Measurements from ENCODE around the gene NANS.
"Not testable (repeated sequence)": the region's sequence is repeated elsewhere in the genome, so short reads cannot be mapped to it uniquely, and the experiment has no call there.

The NANS gene

DNA sequence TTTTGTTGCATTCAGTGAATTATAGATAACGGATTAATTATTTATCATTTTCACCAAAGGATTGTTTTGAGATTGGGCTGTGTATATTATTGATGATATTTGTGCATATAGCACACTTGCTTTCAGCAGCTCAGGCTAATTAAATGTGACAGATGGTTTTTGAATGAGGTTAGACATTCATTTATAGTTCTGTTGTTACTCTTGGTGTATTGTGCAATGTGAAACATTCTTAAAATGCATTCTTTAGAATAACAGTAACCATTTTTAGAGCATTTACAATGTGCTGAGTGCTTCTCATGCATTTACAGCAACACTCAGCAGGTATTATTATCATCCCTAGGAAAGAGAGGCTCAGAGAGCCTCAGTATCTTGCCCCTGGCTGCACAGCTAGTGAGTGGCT is 23.8 kb downstream of the NANS start:
- no peak for DNase-seq

DNA sequence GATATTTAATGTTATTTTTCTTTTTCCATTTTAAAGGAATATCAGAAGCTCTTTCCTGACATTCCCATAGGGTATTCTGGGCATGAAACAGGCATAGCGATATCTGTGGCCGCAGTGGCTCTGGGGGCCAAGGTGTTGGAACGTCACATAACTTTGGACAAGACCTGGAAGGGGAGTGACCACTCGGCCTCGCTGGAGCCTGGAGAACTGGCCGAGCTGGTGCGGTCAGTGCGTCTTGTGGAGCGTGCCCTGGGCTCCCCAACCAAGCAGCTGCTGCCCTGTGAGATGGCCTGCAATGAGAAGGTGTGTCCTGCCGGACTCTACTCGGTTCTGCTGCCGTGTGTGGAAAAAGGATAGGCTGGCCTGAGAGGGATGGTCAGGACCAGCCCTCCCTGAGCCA is 24.2 kb downstream of the NANS start:
- DNase-seq = no peak

DNA sequence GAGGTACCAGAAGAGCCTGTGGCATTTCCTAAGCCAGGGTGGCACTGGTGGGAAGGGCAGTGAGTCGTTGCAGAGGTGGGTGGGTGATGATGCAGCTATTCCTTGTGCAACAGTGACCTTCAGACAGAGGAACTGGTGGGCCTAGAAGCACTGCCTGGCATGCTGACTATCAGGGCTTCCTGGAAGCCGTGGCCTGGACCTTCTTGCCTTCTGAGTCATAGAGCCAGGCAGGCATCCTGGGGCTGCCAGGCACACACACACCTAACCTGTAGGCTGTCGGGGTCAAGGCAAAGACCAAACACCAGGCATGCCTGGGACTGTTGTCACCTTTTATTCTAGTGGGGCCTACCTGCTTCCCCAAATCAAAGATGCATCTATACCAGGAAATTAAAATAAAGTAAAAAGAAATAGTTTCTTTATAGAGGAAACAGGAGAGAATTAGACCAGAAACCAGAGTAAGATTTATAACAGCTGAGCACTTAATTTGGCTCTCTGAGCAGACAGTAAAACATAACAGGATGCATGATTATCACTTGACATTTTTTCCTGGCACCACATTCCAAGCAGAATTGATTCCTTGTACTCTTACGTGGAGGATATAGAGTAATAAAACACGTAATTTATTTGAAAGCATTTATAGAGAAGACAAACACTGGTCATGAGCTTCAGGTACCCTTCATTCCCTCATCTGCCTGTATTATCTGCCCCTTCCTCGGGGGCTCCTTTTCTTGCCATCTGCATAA is 25.1 kb downstream of the NANS start:
- DNase-seq = peak in 1 of 2 donors; percentile 11

DNA sequence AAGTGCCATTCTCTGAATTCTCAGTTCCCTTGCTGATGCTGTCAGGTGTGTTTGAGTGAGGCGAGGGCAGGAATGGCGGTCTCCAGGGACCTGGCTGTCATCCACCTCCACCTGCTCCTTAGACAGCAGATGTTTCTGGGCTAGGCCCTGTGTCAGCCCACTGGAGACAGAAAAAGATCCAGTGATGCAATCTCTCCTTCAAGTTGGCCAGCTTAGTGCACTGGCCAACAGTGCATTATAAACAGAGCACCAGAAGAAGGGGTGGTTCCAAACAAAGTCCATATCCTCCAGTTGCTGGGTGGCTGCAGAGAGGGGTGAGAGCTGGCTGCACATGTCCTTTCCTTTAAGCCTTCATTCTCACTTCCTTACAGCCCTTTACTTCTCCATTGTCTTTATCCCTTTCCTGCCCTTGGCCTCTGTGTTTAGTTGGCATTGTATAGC is 26.5 kb downstream of the NANS start:
- no peak for DNase-seq

DNA sequence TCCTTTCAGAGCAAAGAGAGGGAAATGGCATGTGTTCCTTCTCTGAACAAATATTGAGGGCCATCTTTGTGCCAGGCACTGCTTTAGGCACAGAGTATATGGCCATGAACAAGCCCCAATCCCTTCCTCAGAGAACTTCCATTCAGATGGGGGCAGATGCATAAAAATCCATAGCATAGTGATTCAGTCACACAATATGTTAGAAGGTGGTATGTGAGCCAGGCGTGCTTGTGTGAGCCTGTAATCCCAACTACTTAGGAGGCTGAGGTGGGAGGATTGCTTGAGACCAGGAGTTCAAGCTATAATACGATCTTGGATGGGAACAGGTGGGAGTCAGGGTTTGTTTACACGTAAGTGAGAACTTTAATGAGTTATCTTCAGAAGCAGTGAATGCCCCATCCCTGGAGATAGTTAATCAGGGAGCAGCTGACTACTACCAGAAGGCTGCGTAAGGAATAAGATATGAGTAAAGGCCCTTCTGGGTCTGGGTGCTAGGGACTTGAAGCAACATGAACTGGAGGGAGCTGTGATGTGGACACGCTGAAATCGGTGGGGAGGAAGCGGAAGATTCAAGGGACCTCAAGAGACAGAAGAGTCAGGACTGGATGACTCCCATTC is 27.1 kb downstream of the NANS start:
- no peak for DNase-seq

DNA sequence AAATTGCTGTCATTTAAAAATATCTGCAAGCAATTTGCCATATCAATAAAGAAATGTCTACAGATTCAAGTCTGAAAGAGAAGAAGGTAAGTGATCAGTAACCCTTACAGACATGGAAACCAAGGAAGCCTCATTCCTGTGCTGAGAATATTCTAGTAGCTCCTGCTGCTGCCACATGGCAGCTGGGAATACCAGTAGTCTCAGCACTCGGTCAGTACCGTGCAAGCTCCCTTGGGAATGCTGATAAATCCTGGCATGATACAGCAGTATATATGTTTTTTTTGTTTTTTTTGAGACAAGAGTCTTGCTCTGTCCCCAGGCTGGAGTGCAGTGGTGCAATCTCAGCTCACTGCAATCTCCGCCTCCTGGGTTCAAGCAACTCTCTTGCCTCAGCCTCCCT is 27.9 kb downstream of the NANS start:
- DNase-seq = no peak

DNA sequence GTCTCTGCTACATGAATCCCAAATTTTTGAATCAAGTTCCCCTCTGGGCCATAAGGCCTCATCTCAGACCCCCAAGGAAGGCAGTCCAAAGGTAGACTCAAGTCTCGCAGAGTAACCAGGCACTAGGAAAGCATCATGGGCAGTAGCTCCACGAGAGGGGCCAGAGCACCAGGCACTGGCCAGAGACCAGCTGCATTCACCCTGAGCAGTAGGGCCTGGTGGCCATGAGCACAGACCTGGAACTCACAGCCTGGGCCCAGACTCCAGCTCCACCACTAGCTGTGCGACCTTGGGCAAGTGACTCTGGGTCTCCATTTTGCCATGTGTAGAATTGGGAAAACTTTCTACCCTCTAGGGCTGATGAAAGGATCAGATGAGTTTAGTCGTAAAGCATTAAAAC is 28.5 kb downstream of the NANS start:
- DNase-seq = no peak

DNA sequence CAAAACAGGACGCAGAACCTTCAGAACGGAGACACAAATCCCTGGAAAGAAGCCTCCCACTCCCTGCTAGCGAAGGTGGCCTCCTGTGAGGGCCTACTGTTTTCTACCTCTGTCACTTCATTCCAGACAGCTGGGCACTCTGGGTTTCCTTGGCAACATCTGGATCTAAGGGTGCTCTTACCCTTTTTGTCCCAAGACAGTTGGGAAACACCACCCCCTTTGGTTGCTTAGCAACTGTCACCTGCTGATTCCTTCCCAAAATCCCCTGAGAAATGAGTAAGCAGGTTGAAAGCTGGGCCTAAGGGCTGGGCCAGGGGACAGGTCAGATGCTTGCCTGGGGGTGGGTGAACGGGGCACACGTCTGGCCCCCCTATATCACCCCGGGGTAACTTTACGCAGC is 29.4 kb downstream of the NANS start:
- no peak for DNase-seq

DNA sequence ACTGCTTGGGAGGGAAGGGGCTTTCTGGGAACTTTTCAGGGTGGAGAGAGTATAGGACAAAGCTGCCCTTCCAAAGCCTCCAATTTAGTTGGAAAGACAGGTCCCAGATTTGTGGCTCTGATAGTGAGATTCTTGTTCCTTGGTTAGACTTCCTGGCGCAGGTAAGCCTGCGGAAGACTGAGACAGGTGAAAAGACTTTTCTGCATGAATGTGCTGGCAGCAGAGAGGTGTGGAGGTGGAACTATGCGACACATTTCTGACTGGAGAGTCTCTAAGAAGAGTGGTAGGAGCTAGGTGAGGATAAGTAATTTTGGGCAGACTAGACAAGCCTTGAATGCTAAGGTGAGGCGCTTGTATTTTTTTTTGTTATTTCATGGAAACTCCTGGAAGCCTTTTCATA is 29.9 kb downstream of the NANS start:
- no peak for DNase-seq

DNA sequence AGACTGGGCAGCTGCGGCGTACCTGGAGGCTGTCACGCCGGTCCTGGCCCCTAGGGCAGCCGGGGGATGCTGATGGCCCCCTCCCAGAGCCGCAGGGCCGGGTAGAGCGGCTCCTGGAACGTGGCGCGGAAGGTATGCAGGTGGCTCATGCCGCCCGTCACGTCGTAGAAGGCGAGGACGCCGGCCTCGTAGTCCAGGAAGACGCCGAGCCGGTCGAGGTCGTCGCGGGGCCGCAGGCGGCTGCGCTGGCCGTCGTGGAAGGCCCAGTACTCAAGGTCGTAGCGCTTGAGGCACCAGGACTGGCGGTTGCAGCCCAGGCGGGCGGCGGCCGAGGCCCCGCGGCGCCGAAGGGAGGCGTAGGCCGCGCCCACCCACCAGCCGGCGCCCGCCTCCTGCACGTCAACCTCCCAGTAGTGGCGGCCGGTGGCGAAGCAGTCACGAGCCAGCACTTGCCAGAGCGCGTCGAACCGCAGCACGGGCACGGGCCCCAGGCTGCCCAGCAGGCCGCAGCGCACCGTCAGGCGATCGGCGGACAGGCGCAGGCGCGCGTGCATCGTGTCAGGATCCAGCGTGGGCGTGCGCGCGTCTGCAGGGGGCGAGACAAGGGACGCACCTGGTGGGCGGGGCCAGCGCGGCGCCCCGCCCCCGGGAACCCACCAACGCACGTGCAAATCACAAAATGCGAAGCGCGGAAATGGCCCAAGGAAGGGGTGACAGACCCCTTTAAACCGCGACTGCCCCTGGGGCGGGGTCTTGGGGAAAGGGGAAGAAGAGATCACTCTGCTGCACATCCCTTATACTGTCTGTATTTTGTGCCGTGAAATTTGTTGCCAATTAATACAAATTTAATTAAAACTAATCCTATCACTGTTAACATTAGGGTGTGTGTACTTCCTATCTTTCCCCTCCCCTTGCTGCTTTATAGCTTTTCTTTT is 31.2 kb downstream of the NANS start:
- no peak for DNase-seq

DNA sequence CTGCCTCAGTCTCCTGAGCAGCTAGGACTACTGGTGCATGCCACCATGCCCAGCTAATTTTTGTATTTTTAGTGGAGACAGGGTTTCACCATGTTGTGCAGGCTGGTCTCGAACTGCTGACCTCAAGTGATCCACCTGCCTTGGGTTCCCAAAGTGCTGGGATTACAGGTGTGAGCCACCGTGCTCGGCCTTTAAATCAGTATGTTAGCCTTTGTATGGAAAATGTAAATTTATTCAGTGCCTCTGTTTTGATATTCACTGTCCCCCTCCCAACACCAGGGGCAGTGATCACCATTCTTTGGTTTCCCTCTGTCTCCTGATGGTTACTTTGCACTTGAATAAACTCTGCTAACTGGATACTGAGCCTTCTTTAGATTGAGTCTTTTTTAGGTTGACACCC is 34.1 kb downstream of the NANS start:
- not testable (repeated sequence) for DNase-seq

DNA sequence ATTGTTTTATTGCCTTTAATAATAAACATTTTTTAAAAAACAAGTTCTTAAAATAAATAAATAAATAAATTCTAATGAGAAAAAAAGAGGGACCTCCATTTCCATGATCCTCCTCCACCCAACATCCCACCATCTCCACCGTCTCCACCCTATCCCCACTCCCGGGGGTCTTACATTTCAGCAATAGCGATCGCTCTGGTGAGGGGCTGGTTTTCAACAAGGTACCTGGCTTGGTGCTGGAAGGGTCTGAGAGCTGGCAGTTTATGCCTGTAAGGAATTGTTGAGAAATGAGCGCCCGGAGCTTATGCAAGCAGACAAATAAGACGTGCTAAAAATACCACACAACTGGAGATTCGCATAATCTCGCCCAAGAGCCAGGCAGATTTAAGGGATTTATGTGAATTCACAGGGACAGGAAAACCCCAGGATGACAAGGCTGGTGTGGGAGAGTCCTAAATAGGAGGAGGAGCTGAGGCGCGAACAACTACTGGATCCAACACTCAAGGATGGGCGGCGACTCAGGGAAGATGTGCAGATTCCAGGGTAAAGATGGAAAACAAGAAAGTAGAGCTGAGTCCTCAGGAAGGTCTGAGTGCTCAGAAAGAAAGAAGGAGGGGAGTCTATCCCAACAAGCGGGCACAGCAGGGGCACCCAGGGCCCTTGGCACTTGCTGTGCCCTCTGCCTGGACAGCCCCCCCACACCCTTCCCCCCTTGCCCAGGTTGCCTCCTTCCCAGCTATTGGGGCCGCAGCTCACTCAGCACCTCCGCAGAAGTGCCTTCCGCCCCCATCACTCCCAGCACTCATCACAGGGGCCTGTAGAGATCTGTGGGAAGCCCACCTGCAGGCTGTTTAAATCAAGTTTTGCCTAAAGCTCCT is 35.4 kb downstream of the NANS start:
- no peak for DNase-seq

DNA sequence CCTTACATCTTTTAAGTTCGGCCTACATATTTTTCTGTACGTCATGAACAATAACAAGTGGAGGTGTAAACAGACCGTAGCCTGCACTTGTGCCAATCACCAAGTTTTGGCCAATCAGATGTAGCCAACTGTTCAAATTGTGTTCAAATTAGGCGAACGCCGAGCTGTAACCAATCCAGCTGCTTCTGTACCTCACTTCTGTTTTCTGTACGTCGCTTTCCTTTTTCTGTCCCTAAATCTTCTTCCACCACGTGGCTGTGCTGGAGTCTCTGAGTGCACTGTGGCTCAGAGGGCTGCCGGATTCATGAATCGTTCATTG is 36.0 kb downstream of the NANS start:
- DNase-seq = no peak

DNA sequence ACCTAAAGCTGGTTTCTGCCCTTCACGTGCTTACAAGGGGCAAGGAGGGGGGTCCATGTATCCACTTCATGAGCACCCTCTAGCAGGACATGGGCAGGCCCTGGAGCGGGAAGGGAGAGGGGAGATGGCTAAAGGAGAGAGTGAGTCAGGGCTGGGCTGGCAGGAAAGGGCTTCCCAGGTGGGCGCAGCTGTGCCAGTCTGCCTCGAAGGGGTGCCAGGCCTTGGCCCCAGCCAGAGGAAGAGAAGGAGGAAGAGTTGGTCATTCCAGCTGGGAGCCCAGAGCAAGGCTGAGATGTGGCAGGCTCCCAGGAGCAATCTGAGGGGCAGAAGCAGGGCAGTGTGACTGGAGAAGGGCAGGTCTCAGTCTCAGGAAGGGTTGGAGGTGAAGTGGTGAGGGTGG is 37.8 kb downstream of the NANS start:
- no peak for DNase-seq

DNA sequence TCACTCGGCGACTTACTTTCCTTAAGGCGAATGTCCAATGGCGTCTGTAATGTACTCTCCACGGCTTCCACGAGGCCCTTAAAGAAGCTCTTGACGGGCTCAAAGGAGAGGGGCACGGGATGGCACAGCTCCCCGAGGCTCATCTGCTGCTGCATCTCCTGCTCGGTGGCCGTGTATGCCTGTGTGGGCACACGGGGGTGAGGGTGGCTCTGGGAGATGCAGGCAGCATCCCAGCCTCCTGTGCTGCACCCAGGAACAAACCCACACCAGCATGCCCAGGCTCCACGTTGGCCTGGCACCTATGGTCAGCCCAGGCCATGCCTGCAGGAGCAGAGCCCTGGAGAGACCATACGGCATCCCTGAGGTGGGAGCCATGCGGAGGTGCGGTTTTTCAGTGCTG is 38.3 kb downstream of the NANS start:
- DNase-seq = no peak

DNA sequence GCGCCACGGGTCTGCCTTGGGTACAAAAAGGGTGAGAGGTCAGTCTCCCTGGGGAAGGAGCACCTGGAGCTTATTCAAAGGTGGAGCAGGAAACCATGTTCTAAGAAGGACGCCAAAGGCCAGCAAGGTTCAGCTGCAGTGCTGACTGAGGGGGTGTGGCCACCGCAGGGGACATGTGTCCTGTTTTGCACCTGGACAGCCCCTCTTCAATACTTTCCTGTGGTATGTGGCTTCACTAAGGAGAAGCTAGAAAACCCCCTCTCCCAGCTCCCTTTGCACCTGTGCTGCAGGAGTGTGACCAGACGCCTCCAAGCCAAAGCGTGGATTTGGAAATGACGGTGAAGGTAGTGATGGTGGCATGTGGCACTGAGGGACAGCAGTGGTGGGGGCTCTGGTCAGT is 38.9 kb downstream of the NANS start:
- no peak for DNase-seq

DNA sequence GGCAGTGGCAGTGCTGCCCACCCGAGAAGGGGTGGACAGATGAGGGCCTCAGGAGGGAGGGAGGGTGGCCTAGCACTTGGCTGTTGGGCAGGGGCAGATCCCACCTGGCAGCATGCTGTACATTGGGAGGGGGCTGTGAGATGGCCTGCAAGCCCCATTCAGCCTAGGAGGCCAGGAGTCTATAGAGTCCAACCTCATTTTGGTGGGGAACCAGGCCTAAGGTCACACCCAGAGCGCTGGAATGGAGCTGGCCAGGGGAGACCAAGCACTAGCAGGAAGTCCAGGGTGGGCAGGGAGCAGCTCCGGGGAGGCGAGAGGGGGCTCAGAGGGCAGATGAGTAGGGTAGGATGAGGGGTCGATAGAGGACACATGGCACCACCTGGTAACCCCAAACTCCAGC is 39.6 kb downstream of the NANS start:
- no peak for DNase-seq

DNA sequence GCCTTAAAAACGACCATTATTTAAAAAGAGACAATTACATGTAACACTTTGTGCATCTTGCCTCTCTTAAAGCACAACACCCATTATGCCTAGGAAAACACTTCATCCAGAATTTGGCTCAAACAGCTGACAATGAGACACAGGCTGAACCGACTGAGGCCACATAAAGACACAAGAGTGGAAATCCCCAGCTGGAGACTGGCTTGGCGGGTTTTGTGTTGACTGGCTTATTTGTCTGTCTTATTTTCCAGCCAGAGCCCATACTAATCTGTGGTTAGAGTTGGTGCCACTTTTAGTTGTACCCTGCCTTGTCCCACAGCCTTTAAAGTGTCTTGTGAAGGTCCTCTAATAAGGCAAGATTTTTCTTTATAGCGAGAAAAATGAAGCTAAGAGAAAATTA is 41.3 kb downstream of the NANS start:
- DNase-seq = no peak

DNA sequence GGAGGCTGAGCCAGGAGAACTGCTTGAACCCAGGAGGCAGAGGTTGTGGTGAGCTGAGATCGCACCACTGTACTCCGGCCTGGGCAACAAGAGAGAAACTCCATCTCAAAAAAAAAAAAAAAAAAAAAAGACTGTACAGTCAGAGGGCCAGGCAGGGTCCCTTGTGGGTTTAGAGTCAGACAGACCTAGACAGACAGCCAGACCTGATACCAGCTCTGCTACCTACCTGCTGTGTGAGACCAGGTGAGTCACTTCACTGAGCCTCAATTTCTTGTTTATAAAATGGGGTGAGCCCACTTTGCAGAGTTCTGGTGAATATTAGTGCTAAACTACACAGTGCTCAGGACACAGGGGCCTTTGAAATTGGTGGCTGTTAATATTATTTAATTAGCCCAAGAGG is 42.8 kb downstream of the NANS start:
- no peak for DNase-seq

DNA sequence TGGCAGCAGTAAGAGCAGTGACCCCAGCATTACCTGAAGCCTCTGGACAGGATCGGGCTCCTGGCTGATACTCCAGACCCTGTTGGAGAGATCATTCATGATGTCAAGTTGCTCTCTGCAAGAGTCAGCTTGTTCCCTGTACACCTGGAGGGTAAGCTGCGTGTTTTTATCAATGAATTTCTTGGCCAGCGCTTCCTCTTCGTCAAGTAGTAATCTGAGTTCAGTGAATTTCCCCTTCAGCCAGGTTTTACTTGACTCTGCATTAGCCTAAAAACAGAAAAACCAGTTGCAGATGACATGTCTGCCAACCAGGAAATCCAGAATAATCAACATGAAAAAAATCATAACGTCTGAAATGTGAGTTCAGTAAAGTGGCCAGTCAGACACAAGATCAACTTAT is 43.4 kb downstream of the NANS start:
- DNase-seq = no peak

DNA sequence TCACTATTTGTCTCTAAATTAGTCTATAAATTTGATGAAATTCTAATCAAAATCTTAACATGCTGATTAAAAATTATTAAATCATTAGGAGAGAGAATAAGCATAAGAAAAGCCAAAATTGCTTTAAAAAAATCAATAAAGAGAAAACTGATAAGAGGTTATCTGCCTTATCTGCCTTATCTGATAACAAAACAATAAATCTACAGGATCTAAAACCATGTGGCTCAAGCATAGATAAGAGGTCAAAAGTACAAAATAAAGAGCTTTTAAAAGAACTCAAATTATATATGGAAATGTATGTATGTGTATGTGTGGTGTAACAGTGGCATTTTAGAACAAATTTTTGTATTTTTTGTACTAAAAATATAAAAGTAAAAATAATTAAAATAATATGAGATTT is 43.9 kb downstream of the NANS start:
- no peak for DNase-seq

DNA sequence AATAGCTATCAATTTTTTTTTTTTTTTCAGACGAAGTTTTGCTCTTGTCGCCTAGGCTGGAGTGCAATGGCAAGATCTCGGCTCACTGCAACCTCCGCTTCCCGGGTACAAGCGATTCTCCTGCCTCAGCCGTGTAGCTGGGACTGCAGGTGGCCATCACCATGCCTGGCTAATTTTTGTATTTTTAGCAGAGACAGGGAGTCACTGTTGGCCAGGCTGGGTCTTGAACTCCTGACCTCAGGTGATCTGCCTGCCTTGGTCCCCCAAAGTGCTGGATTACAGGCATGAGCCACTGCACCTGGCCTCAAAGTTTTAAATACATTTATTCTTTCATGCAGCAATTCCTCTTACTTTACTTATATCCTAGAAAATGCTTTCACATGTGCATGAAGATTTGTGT is 44.9 kb downstream of the NANS start:
- no peak for DNase-seq

DNA sequence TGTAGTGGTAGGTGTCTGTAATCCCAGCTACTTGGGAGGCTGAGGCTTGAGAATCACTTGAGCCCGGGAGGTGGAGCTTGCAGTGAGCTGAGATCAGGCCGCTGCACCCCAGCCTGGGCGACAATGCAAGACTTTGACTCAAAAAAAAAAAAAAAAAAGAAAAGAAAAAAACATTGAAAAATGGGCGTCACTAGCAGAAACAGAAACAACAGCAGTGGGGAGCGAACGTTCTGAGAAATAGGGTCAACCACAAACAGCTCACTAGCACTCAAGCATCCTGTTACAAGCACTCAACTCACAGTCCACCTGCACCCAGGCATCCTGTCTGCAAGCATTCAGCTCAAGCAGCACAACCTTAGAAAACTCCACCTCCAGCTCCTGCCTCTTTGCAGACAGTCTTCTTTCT is 45.3 kb downstream of the NANS start:
- peak in 1 of 2 donors; percentile 100 for DNase-seq
